ENCODE results near the gene SPINK4.

SPINK4 gene

DNA sequence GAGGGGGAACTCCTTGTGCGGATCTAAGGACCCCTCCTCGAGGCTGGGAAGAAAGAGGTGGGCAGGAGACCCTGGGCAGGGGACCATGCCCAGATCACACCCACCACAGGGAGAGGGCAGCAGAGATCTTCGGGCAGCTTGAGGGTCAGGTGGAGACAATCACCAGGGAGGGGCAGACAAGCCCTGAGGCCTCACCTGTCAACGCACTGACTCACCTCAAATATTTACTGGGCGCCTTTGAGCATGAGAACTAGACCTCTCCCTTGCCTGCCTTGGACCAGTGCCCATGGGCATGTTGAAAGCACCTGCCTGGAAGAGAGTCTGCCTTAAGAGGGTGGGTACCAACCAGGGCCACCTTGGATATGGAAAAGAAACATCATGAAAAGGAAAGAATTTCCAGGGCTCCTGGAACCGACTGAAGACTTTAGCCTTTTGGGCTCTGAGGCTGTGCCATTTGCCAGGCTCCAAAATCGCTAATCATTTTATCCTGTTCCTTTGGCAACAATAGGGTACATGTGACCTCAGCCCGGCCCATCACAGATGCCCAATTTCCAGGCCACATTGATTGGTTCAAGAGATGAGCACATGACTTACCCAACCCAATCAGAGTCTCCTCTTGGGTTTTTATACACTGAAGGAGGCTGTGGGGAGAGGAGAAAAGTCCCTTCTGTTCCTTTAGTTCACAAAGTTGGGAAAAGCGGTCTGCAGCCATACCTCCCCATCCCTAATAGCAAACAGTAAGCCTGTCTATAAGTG is 10.4 kb upstream of the SPINK4 start:
- no peak for ATAC-seq

DNA sequence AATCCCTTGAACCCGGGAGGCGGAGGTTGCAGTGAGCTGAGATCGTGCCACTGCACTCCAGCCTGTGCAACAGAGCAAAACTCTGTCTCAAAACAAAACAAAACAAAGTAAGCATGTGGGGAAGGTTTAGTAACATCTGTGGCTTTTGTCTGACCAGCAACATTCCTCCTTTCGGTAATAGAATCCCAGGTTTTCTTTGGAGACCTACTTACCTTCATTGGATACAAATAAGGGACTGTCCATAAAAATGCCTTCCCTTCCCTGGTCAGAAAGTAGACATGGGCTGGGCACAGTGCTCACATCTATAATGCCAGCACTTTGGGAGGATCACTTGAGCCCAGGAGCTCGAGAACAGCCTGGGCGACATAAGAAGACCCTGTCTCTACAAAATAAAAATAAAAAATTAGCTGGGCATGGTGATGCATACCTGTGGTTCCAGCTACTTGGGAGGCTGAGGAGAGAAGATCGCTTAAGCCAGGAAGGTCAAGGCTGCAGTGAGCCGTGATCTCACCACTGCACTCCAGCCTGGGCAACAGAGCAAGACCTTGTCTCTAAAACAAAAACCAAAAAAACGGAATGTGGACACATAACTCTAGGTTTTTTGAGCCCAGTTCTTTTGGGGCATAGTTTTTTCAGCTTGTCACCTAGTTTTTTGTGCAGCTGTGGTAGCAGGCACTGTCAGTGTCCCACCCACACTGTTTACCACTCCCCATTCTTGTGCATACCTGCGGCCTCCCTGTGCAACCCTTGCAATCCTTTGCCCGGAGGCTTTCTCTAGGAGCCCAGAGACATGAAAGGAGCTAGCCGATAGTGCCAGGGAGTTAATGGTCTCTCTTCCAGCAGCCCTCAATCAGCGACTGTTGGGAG is 9.0 kb upstream of the SPINK4 start:
- ATAC-seq (no peak), DNase-seq (no peak)

More for the DNA sequence above, 10.4 kb upstream of the SPINK4 start:
- no peak for DNase-seq

DNA sequence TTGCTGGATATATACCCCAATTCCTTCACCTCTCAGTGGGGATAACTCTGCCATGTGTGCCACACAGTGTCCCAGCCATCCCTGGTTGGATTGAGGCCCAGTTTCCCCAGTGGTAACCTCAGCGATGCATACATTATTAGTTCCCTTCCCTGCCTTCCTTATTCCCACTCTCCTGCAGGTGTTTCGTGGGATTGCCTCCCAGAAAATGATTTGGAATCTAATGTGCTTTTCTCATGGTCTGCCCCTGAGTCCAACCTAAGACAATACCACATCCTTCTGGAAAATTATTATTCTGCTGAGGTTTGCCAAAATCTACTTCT is 8.4 kb upstream of the SPINK4 start:
- no peak for DNase-seq

DNA sequence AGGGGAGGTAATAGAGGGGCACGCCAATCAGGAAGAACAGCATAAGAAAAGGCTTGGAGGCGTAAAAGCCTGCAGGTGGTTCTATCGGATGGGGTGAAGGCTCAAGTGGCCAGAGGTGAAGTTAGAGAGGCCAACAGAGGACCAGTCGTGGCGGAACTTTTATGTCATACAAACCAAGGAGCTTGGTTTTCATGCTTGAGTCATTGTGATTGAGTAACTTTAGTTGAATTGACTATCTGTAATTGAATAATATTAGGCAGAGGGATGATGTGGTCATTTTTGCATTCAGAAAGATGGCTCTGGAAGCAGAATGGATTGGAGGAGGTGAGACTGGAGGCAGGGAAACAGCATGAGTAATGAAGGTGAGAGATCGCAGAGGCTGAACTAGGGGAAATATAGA is 7.2 kb upstream of the SPINK4 start:
- no peak for ATAC-seq

More for the DNA sequence above, 8.4 kb upstream of the SPINK4 start:
- ATAC-seq: no peak

DNA sequence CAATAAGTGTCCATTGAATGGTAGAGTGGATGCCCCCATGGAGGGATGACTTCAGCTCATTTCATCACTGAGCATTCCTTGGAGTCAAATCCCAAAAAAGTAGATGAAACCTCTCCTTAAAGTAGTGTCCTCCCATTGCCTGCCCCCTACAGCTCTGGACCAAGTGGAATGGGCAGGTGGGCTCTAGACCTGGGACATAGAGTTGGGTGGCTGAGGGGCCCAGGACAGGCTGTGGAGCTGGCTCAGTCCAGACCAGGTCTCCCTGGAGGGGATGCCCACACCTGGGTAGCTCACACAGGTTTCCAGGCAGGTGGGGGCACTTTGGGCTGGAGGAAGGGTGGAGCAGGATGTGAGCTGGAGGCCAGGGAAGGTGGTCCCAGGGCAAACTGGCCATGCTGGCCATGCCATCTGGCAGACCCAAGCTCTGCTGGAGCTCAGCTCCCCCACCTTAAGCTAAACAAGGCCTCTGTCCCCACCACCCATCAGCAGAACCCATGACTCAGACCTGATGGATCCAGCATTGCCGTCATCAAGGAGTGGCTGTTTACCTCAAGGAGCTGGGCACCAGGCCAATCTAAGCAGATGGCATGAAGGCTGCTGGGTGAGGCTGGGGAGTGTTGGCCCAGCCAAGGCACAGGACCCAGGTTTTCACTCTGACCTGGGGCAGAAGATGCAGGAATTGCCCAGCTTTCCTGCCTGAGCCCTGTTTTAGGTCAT is 6.2 kb upstream of the SPINK4 start:
- DNase-seq: no peak
- no peak for ATAC-seq

More for the DNA sequence above, 7.2 kb upstream of the SPINK4 start:
- DNase-seq: no peak

DNA sequence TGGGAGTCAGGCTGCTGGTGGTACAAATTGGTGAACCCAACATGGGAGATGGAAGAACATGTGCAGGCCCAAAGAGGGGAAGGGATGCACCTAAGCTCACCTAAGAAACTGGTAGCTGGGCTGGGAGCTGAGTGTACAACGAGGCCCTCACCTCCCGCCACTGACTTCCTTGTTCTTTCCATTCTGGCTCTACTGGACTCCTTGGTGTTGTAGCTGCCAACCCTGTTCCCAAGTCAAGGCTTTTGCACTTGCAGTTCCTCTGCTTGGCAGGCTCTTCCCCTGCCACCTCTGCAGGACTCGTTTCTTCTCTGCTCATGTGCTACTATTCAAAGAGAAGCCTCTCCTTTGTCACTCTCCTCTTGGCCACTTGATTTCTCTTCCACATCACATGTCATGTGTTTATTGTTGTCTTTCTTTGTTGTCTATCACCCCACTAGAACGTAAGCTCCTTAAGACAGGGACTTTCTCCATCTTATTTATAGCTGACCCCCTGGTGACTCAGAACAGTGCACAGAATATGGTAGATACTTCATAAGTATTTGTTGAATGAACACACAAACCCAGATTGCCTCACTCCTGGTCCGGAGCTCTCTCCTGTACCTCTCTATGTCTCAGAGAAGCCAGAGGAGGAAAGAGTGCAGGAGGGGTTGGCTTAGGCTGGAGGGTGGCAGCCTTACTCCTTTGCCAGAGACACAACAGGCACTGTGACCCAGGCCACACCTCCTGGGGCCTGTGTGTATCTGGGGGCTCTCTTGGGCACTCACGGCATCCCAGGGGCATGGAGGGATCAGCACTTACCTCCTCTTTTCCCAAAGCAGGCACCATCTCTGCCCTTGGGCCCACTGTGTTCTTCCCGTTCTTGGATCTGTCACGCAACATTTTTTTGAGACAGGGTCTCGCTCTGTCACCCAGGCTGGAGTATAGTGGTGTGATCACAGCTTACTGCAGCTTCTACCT is 5.2 kb upstream of the SPINK4 start:
- ATAC-seq (no peak), DNase-seq (no peak)

DNA sequence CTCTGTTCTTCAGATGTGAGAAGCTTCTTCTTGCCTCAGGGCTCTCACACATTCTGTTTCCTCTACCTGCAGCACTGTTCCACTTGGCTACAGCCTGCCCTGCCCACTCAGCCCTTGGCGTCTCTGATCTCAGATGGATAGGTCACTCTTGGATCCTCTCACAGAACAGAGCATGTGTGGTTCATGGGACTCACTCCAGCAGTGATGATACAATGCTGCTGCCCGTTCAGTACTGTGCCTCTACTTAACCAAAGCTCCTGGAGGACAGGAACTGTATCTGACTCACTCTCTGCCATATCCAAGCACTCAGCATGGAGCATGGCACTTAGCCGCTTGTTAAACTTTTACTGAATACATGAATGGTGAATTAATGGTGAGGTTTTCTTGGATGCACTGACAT is 3.4 kb upstream of the SPINK4 start:
- DNase-seq: no peak

DNA sequence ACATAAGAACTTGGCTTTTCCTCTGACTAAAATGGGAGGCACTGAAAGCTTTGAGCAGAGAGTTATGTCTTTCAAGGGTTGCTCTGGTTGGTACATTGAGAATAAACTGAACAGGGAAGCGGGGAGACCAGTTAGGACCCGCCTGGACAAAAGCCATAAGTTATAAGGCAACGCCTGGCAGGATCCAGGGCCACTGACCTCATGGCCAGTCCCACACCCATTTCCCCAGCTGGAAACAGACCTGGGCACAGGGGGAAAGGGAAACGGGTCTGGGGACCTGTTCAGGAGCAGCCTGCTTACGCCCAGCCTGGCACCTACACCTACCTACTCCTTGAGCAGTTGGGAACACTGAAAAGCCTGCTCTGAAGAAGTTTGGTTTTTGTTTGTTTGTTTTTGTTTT is 1.3 kb downstream of the SPINK4 start:
- DNase-seq (no peak), ATAC-seq (no peak)

More for the DNA sequence above, 3.4 kb upstream of the SPINK4 start:
- no peak for ATAC-seq

DNA sequence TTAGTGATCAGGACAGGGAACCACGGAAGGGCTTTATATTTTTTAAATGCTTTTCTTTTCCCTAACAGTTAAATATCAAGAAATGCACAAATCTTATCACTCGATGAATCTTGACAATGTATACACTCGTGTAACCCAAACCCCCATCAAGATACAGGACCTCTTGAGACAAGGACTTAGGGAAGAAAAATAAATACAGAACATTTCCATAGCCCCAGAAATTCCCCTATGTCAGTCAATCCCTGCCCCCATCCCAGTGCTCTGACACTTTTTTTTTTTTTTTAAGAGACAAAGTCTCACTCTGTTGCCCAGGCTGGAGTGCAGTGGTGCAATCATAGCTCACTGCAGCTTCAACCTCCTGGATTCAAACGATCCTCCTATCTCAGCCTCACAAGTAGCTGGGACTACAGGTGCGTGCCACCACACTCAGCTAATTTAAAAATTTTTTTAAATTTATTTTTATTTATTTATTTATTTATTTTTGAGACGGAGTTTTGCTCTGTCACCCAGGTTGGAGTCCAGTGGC is 2.7 kb downstream of the SPINK4 start:
- DNase-seq: no peak
- ATAC-seq: no peak

DNA sequence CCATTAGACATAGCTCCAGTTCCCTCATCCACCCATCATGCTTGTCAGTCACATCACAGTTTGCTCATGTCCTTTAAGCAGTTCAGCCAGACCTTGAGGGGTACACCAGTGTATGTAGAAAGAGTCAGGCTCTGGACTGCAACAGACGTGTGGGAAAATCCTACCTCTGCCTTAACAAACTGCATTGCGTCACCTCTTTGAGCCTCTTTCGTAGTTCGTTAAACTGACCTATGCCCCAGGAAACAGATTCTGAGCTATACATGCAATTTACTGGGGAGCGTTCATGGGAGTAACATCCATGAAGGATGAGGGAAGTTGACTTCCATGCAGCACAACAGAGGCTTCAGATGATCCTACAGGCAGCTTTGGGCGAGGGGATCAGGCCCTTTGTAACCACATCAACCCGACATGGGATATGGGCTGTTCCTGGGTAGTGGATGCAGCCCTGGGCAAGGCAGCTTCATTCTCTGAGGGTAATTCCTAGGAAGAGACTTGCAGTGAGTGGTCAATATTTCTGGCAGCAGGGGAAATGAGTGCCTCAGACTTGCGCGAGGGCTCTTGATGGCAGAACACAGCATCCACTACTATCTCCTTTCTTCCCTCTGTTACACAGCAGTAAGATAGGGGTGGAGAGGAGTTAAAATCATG is 4.3 kb downstream of the SPINK4 start:
- ATAC-seq (no peak), DNase-seq (no peak)

DNA sequence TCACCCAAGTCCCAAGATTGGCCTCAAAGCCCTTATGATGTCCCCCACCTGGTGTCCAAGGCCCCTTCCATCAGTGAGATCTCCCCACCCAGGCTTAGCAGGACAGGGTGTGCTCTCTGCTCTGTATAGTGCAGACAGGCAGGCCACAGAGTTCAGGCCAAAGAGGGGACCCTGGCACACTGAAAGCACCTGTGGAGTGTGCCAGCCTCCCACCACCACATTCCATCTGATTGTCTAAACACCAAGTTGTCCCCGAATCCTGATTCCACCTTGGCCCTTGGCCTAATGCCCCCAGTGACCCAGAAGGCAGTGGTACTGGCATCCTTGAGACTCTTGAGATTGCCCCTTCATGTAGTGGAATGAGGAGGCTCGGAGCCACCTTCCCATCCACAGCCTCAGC is 5.4 kb downstream of the SPINK4 start:
- ATAC-seq (no peak), DNase-seq (no peak)

DNA sequence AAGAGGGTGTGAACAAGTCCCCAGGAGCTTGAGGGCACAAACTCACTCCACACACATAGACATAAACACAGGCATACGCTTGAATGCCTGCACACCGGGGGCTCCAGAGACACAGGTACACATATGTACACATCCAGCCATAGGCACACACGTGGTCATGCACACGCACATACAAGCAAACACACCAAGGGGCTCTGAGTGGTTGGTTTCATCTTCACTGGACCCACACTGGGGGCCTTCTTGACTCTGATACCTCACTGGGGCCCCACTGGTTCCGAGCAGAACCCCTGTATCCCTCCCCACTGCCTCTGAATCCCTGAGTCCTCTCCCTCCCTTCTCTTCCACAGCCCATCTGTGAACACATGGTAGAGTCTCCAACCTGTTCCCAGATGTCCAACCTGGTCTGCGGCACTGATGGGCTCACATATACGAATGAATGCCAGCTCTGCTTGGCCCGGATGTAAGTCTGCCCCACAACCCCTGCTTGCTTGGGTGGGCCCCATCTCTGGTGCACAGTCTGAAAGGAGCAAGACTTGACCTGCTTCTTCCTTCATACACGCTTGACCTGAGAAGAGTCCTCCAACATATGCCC is 6.4 kb downstream of the SPINK4 start:
- no peak for DNase-seq
- ATAC-seq: no peak

DNA sequence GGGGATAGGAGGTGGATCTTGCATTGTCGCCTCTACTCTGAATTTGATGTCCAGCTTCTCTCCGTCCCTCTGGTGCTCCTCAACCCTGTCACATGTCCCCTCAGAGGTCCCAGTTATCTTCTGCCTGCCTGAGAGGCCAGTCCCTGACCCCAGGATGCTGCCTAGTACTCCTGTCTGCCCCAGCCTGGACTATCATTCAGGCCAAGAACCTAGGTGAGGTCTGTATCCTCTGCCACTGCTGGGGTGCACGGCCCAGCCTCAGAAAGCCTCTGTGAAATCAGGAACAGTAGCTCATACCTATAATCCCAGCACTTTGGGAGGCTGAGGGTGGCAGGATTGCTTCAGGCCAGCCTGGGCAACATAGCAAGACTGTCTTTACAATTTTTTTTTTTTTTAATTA is 8.6 kb downstream of the SPINK4 start:
- ATAC-seq (no peak), DNase-seq (no peak)

DNA sequence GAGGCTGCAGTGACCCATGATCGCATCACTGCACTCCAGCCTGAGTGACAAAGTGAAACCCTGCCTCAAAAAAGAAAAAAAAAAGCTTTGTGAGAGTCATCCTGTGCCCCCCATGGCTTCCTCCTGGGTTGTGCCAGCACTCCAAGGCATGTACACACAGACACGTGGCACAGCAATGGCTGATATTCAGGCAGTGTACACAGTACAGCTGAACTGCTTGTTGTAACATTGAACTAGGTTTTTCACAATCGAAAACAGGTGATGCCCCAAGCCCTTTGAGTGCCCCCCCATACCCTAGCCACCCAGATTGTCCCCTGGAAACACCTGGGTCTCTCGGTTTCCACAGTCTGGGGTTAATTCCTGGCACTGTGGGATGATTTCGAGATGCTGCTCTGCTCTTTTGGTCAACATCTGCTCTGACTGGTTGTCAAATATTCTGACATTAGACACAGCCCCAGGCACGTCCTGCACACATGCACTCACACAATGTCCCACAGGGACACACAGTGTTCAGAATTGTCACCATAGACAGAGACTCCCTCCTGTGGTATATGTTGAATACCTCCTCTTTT is 9.2 kb downstream of the SPINK4 start:
- DNase-seq (no peak), ATAC-seq (no peak)

DNA sequence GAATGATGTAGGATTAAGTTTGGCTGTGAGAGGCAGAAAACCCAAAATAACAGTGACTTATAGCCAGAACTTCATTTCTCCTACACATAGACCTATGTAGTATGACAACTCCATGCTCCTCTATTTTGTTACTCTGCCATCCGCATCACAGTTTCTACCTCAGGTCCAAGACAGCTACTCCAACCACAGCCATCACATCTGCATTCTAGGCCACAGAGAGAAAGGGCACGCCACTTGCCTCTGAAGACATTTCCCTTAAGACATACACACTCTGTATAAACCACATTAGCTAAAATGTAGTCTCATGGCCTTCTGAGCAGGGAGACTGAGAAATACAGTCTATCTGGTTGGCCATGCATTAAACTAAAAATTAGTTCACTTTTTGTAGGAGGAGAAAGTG is 10.0 kb downstream of the SPINK4 start:
- ATAC-seq: no peak

DNA sequence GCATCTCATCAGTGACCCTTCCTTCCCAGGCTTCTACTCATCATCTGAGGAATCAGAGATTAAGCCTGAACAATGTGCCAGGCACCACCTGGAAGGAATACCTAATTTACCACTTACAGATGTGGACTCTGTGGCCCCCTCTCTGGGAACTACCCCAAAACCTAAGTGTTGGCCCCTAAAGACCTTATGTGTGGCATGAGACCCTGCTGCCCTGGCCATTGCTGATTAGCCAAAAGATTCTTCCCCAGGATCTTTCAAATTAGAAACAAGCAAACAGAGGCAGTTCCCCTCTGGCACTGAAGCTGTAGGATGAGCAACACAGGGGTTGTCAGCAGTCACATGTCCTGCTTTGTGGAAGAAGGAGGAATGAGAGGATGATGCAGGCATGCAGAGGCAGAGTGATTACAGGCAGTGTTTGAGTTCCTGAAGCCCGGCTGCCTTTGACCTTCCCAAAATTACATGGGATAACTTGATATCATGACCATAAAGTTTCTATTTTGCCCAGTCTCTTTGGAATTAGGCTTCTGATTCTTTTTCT is 10.6 kb downstream of the SPINK4 start:
- DNase-seq (no peak), ATAC-seq (no peak)

More for the DNA sequence above, 10.0 kb downstream of the SPINK4 start:
- DNase-seq: no peak

DNA sequence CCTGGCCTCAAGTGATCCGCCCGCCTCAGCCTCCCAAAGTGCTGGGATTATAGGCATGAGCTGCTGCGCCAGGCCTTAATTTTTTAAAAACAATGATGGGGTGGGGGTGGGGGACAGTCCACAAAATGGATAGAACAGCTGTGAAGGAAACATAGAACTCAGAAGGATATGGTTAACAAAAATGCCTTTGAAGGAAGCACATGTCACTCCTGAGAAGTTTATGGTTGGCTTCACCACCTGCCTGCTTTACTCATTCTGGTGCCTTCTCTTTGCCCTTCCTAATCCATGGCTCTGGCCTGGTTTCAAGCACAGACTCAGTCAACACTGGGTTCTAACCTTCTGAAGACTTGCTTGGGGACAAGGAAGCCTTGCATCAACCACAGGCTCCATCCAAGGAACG is 14.2 kb downstream of the SPINK4 start:
- no peak for ATAC-seq
- DNase-seq: no peak

DNA sequence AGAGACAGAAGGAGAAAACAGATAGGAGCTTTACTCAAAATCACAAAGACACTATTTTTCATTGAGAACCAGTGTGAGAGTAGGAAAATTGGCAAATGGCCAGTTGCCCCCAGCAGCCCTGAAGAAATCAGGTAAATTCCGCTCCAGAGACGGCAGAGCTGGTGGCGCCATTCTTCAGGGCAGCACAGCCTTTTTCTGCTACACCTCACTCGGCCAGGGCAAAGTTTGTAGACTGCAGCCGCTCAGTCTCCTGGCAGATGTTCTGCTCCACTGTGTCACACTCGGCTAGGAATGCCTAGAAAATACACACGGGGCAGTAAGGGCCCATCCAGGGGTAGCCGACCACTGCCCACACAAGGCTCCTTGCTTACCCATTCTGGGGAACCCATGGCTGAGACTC is 15.0 kb downstream of the SPINK4 start:
- ATAC-seq (no peak), DNase-seq (no peak)

DNA sequence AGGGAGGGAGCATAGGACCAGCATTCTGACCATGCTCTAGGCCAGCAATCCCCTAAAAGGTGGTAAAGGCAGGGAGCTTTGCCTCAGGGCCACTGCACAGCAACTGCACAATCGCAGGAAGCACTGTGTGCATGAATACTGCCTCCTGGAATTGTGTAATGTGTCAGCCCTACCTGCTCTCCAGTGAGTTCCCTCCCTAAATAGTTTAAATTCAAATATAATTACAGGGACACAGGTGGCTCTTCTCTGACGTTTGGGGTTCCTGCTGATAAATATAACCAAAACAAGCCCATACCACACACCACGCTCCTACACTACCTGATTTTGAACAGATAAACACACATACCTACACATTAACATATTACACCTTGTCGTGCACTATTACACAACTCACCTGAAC is 15.5 kb downstream of the SPINK4 start:
- no peak for DNase-seq
- no peak for ATAC-seq

DNA sequence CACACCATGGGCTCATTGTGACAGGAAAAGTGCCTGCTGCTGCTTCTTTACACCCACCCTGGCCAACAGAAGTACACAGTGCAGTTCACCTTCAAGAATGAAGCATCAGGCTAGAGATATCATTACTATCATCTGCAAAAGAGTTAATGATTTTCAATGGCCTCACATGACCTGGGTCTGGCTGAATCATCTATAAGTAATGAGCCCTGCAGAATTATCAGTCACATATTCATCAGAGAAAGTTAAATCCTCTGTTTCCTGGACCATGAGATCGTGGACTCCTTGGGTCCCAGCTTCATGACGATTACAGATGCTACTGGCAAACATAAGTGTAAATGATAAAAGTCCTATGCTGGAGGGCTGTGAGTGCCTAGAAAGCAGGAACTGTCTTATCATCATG is 16.3 kb downstream of the SPINK4 start:
- no peak for ATAC-seq
- no peak for DNase-seq
